BLaER1 (cell line): ENCODE measurements around the gene BLOC1S1.
A peak's percentile ranks its signal among the peaks of the same experiment; 100 is the strongest.

ENCODE experiments used
- H3K27ac ChIP-seq: shearing (Covaris generic); formaldehyde crosslinking; 2 replicates; pipeline ENCODE4 v1.8.1; 2022
- H3K27me3 ChIP-seq: shearing (Covaris generic); formaldehyde crosslinking; 2 replicates; pipeline ENCODE4 v1.8.1; 2022
- H3K36me3 ChIP-seq: shearing (Covaris generic); formaldehyde crosslinking; 2 replicates; pipeline ENCODE4 v1.8.1; 2022
- H3K4me1 ChIP-seq: shearing (Covaris generic); formaldehyde crosslinking; 2 replicates; pipeline ENCODE4 v1.8.1; 2022
- H3K4me2 ChIP-seq: shearing (Covaris generic); formaldehyde crosslinking; 2 replicates; pipeline ENCODE4 v1.8.1; 2022
- H3K4me3 ChIP-seq: shearing (Covaris generic); formaldehyde crosslinking; 2 replicates; pipeline ENCODE4 v1.8.1; 2022
- H3K9ac ChIP-seq: shearing (Covaris generic); formaldehyde crosslinking; 2 replicates; pipeline ENCODE4 v1.8.1; 2022
- H3K9me3 ChIP-seq: shearing (Covaris generic); formaldehyde crosslinking; 2 replicates; pipeline ENCODE4 v1.8.1; 2022
- H4K20me1 ChIP-seq: shearing (Covaris generic); formaldehyde crosslinking; 2 replicates; pipeline ENCODE4 v1.8.1; 2022
- Cebpa-rat ChIP-seq: shearing (Covaris generic); IDR thresholded peaks from 2 replicates; pipeline ENCODE4 v1.8.1; 2022

Gene BLOC1S1

DNA sequence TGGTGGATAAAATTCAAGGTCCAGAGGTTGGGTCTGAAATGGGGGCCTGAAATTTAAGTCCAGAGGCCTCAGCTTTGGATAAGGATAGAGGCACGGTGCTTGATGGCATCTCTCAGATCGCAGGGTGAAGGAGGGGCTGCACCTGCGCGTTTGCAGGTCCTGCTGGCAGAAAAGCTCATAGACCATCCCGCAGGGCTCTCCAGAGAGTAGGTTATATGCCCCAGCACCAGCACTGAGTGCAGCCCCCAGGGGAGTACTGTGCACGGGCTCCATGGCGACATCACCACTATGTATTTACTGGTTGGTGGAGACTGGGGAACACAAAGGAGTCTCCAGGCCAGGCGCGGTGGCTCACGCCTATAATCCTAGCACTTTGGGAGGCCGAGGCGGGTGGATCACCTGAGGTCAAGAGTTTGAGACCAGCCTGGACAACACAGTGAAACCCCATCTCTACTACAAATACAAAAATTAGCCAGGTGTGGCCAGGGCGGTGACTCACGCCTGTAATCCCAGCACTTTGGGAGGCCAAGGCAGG lies 17.2 kb downstream of the BLOC1S1 start:
- H3K4me3 ChIP-seq = peak overlapping the region; percentile 28; the same call in 1 of the 2 replicates
- no peaks in the 10 kb centered on the region for H3K9me3 ChIP-seq
- no peaks in the 10 kb centered on the region for H3K27me3 ChIP-seq
- no peaks in the 10 kb centered on the region for H3K36me3 ChIP-seq
- 0 out of 2 replicates have a peak overlapping the region, but pooled peaks have one; percentile 10 for H3K9ac ChIP-seq
- peak overlapping the region; percentile 99 for H3K4me2 ChIP-seq
- H4K20me1 ChIP-seq = peaks cover under 1% of the 10 kb centered on the region; the same call in 1 of the 2 replicates
- peak overlapping the region; percentile 59; the same call in 1 of the 2 replicates for H3K27ac ChIP-seq
- peaks cover 60% of the 10 kb centered on the region for H3K4me1 ChIP-seq
- no peak for TF ChIP-seq Cebpa-rat

DNA sequence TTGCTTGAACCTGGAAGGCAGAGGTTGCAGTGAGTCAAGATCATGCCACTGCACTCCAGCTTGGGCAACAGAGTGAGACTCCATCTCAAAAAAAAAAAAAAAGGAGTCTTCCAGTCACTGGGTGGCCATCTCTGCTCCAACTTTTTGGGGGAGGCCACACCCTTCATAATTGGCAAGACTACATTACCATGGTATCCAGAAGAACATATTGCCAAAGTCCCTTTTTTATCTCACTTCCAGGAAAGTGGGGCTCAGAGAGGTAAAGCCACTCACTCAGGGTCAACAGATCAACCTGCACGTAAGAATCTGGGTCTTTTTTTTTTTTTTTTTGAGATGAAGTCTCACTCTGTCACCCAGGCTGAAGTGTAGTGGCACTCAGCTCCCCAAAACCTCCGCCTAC lies 18.0 kb downstream of the BLOC1S1 start:
- TF ChIP-seq Cebpa-rat = no peak
- H3K27me3 ChIP-seq = no peaks in the 10 kb centered on the region
- peaks cover 60% of the 10 kb centered on the region for H3K4me1 ChIP-seq
- H3K9ac ChIP-seq = no peak overlapping the region
- H3K9me3 ChIP-seq = no peaks in the 10 kb centered on the region
- no peaks in the 10 kb centered on the region for H4K20me1 ChIP-seq
- H3K36me3 ChIP-seq = no peaks in the 10 kb centered on the region
- H3K4me3 ChIP-seq = no peak overlapping the region
- H3K4me2 ChIP-seq = peak overlapping the region; percentile 99
- no peak overlapping the region for H3K27ac ChIP-seq

DNA sequence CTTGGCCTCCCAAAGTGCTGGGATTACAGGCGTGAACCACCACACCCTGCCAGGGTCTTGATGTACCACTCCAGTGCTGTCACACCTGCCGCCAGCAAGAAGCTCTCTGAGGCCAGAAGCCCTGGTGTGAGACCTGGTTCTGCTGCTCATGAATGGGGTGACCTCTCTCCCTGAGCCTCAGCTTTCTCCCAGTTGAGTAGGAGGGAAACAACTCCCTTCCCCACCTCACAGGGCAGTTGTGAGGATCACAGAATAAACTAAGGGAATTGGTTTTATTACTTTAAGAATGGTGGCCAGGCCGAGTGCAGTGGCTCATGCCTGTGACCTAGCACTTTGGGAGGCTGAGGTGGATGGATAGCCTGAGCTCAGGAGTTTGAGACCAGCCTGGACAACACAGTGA lies 18.7 kb downstream of the BLOC1S1 start:
- Histone ChIP-seq H3K4me3 (no peak overlapping the region), H3K9ac (no peak overlapping the region), H3K27me3 (no peaks in the 10 kb centered on the region), H3K27ac (no peak overlapping the region), H3K4me2 (no peak overlapping the region), H3K4me1 (peaks cover 60% of the 10 kb centered on the region), H3K36me3 (no peaks in the 10 kb centered on the region), H3K9me3 (no peaks in the 10 kb centered on the region), H4K20me1 (no peaks in the 10 kb centered on the region)
- no peak for TF ChIP-seq Cebpa-rat

DNA sequence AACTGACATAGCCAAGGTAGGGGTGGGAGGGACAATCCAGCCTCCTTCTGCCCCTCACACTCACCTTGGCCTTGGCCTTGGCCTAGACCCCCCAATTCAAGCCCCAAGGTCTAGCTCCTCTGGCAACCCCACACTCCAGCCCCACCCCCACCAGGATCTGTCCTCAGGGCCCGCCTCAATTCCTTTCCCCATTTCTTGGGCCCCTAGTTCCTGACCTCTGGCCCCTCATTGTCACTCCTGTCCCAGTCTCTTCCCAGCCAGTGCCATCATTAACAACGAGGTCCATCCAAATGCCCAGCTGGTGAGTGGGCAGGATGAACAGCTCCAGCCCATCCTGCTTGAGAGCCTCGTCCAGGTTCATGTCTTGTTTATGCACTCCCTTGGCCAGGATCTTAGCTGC lies 20.2 kb downstream of the BLOC1S1 start:
- Histone ChIP-seq H3K27me3 (no peaks in the 10 kb centered on the region), H3K9me3 (no peaks in the 10 kb centered on the region), H4K20me1 (no peaks in the 10 kb centered on the region), H3K27ac (no peak overlapping the region), H3K4me3 (no peak overlapping the region), H3K36me3 (no peaks in the 10 kb centered on the region), H3K4me2 (no peak overlapping the region), H3K4me1 (peaks cover 46% of the 10 kb centered on the region), H3K9ac (peak overlapping the region; percentile 26; the same call in 1 of the 2 replicates)
- no peak for TF ChIP-seq Cebpa-rat

DNA sequence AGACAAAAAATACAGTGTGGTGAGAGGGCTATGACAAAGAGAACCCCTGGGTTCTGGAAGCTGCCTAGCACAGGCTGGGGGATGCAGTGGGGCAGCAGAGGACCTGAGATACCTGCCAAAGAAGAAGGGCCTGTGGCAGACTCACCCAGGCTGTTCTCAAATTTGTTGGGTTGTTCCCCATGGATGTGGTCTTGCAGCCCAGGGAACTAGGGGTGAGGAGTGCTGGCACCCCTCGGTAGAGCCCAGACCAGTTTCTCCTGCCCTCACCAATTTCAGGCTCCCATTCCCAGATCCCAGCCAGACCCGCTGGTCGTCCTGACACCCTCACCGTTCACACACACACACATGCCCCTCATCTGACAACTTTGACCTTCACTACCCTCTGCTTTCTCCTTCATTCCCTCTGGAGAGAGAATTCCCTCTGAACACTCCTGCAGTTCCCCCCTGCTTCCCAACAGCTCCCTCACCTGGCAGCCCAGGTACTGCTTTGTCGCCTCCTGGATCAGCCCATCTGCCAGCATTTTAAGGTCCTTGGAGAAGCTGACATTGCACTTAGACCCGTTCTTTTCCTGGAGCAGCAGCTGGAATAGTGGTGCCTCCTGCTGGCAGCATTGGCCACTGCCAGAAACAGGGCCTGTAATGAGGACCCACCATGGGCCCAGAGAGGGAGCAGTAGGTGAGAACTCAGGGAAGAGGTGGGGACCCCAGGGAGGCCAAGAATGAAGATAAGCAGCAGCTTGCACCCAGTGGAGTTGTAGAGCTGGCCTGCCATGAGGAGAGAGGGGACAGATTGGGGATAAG lies 21.1 kb downstream of the BLOC1S1 start:
- TF ChIP-seq Cebpa-rat = no peak
- Histone ChIP-seq H3K4me3 (peak overlapping the region; percentile 73), H3K27me3 (no peaks in the 10 kb centered on the region), H3K9ac (peak overlapping the region; percentile 65; the same call in 1 of the 2 replicates), H3K4me1 (peaks cover 43% of the 10 kb centered on the region), H3K36me3 (no peaks in the 10 kb centered on the region), H4K20me1 (no peaks in the 10 kb centered on the region), H3K27ac (peak overlapping the region; percentile 61; the same call in 1 of the 2 replicates), H3K9me3 (no peaks in the 10 kb centered on the region), H3K4me2 (peak overlapping the region; percentile 98)

DNA sequence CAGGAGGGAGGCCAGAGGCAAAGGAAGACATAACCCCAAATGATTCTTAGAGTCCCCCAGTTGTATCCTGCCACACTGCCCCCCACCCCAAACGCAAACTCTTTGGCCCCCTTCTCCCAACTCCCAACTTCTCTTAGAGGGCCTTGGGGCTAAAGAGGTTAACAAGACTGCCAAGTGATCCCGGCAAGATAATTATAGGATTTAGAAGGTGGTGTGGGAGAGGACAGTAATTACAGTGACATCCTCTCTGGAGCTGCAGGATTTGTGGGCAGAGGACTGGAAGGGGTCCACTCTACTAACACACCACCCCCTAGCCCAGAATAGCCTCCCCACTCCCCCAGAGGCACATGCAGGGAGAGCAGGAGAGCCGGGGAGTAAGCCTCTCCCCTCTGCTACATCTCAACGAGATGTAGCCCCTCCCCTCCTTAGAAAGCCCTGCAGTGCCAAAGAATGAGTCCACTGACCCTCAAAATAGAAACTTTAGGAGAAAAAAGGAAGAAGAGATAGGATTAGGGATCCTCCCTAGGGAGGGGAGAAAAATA lies 21.8 kb downstream of the BLOC1S1 start:
- Histone ChIP-seq H3K4me2 (peak overlapping the region; percentile 98), H3K4me1 (peaks cover 43% of the 10 kb centered on the region), H3K4me3 (peak overlapping the region; percentile 73), H4K20me1 (no peaks in the 10 kb centered on the region), H3K9me3 (no peaks in the 10 kb centered on the region), H3K36me3 (no peaks in the 10 kb centered on the region), H3K27me3 (no peaks in the 10 kb centered on the region), H3K9ac (peak overlapping the region; percentile 65), H3K27ac (peak overlapping the region; percentile 61)
- no peak for TF ChIP-seq Cebpa-rat

DNA sequence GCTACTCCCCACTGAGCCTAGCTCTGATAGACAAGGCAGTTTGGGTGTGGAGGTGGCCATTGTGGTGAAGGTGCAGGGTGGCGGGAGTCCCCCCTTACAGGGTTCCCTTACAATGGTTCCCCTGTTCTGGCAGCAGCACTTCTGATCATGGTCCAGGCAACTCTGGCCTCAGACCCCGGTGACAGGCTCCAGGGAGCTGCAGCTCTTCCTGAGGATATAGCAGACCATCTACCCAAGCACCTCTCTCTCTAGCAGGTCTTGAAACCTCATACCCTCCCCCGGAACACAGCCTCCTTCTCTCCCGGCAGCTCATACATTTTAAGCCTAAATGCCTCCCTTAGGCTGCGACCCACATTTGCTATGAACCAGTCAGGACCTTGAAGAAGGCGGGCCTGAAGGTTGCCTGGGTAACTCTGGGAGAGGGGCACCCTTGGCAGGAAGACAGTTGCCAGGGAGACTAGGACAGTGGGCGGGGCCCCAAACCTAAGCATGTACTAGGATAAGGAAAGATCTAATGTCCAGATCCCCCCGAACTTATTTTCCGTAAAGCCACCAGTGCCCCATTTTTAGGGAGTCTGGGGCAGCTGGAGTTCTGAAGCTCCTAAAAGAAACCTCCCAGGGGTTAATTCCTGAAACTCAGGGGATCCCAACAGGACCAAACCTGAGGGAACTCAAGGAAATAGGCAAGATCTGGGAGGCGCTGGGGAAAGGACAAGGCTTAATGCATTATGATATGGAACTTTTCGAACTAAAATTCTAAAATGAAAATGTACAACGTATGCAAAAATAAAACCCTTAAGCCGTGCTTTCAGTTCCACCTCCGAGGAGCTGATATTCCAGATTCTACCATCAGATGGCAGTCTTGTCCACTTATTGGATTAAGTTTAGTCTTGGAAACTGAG lies 22.5 kb downstream of the BLOC1S1 start:
- Histone ChIP-seq H3K4me1 (peaks cover 35% of the 10 kb centered on the region), H3K36me3 (no peaks in the 10 kb centered on the region), H3K27me3 (no peaks in the 10 kb centered on the region), H3K9me3 (no peaks in the 10 kb centered on the region), H3K27ac (peak overlapping the region; percentile 61), H3K9ac (peak overlapping the region; percentile 65), H3K4me2 (peak overlapping the region; percentile 98), H3K4me3 (peak overlapping the region; percentile 73), H4K20me1 (no peaks in the 10 kb centered on the region)
- no peak for TF ChIP-seq Cebpa-rat

DNA sequence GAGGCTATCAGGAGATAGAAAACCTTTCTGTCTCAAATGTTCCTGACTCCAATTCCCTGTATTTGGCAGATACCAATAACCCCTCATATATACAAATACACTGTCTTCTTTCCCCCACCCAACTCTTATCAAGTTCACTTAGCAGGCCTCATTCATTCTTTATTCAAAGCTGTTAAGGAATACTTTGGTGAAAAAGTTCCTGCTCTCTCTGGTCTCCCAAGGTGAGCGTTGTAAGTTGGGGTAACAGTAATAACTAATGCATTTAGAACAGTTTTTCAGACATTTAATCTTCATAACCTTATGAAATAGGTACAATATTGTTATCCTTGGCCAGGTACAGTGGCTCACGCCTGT lies 23.2 kb downstream of the BLOC1S1 start:
- no peaks in the 10 kb centered on the region for H3K27me3 ChIP-seq
- no peak for TF ChIP-seq Cebpa-rat
- no peak overlapping the region for H3K27ac ChIP-seq
- H3K9me3 ChIP-seq = no peaks in the 10 kb centered on the region
- H3K36me3 ChIP-seq = no peaks in the 10 kb centered on the region
- peaks cover 29% of the 10 kb centered on the region for H3K4me1 ChIP-seq
- peak overlapping the region; percentile 73 for H3K4me3 ChIP-seq
- H3K9ac ChIP-seq = no peak overlapping the region
- H4K20me1 ChIP-seq = no peaks in the 10 kb centered on the region
- H3K4me2 ChIP-seq = peak overlapping the region; percentile 98; the same call in 1 of the 2 replicates

DNA sequence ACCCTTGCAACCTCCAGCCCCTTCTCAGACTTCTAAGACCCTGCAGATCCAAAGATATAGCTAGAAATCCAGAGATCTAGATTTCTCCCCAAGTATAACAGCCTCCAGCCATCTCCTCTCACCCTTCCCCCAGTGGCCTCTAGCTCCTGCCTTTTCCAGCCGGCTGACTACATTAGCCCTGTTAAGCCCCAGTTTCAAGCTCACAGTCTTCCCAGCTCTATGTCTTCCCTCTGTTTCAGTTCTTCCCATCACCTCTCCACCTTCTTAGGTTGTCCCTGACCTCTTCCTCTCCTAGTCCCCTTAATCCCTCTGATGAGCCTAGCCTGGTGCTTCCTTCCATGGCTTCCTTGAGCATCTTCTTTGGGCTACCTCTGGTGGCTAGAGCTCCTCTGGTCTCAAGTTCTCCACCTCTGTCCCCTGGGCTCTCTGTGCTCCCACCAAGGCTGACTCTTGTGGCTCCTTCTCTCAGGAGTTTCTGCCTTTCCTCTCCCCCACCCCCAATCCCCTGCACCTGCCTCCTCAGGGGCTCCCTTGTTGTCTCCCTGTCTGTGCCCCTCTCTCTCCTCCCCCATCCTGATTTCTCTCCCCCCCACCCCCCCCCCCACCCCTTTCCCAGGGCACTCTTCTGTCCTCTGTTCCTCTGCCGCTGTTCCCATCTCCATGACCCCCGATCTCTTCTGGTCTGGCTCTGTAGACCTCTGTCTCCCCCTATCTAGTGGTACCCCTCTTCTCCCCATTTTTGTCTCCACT lies 26.3 kb downstream of the BLOC1S1 start:
- peak overlapping the region; percentile 83 for H3K27ac ChIP-seq

More for the DNA sequence above, 26.3 kb downstream of the BLOC1S1 start:
- no peak for TF ChIP-seq Cebpa-rat
- Histone ChIP-seq H3K9ac (peak overlapping the region; percentile 80; the same call in 1 of the 2 replicates), H3K27me3 (no peaks in the 10 kb centered on the region), H3K4me2 (peak overlapping the region; percentile 90), H3K9me3 (no peaks in the 10 kb centered on the region), H3K4me1 (peaks cover 35% of the 10 kb centered on the region), H3K4me3 (peak overlapping the region; percentile 62), H4K20me1 (peaks cover 11% of the 10 kb centered on the region; the same call in 1 of the 2 replicates), H3K36me3 (peaks cover 6% of the 10 kb centered on the region; the same call in 1 of the 2 replicates)
